ENCODE data around the gene HTT-AS. TPM values are rescaled to one million over a fixed set of nuclear protein-coding genes. Genes with fewer than 3 reads are reported as not detected.
A peak's percentile ranks its signal among the peaks of the same experiment; 100 is the strongest.
"Not testable (repeated sequence)": the region's sequence is repeated elsewhere in the genome, so short reads cannot be mapped to it uniquely, and the experiment has no call there.

Gene HTT-AS
- total RNA-seq, 5 donors from 2014 or later (not counting 1 experiment from before 2014, with no cell fraction given), result not detected

- Mint-ChIP-seq H3K4me3 (no peak overlapping the region), H3K27ac (no peak overlapping the region), H3K9me3 (no peaks in the 10 kb centered on the region), H3K36me3 (peaks cover 45% of the 10 kb centered on the region), H3K27me3 (no peaks in the 10 kb centered on the region), H3K4me1 (peaks cover 5 to 18% (median 6%) of the 10 kb centered on the region in 3 donors)
- peaks cover 9 to 34% of the 10 kb centered on the region in 2 donors for H3K36me3 ChIP-seq (ENCODE audit: control insufficient read depth in 2 of 2, extremely low read depth in 1 of 2, insufficient read depth in 1 of 2, low read length in 1 of 2)
- no peaks in the 10 kb centered on the region for H3K4me1 ChIP-seq (ENCODE audit: control insufficient read depth in 1 of 2, extremely low read depth in 1 of 2, insufficient read depth in 2 of 2, low read length in 2 of 2)
- ChIA-PET POLR2A (no interaction called here), CTCF (no interaction called here)
- DNase-seq (no peak), ATAC-seq (replicated peaks in 1 of 4) (no peak)
- no peaks in the 10 kb centered on the region for H3K9me3 ChIP-seq
- H3K27ac ChIP-seq (ENCODE audit: low read length), result no peak overlapping the region
- H3K27me3 ChIP-seq (replicated peaks in 1 of 2; ENCODE audit: control insufficient read depth in 2 of 2, extremely low read depth in 1 of 2, insufficient read depth in 2 of 2, low read length in 1 of 2), result no peaks in the 10 kb centered on the region
- no peak overlapping the region for H3K4me3 ChIP-seq (ENCODE audit: control insufficient read depth in 1 of 2, extremely low read depth in 1 of 2, low read length in 1 of 2)
- 95% methylated on average over 3 of the region's 3 CpGs for WGBS (ENCODE audit: insufficient coverage)
Observed at GRCh38 chr4:3096202-3096601, 21.9 kb upstream of the HTT-AS start.

- ATAC-seq (replicated peaks in 1 of 4); H3K27ac Mint-ChIP-seq; H3K27ac ChIP-seq (ENCODE audit: low read length); H3K27me3 Mint-ChIP-seq; CTCF ChIA-PET; H3K4me1 ChIP-seq (ENCODE audit: control insufficient read depth in 1 of 2, extremely low read depth in 1 of 2, insufficient read depth in 2 of 2, low read length in 2 of 2); H3K4me3 Mint-ChIP-seq; POLR2A ChIA-PET; H3K27me3 ChIP-seq (replicated peaks in 1 of 2; ENCODE audit: control insufficient read depth in 2 of 2, extremely low read depth in 1 of 2, insufficient read depth in 2 of 2, low read length in 1 of 2); H3K4me3 ChIP-seq (ENCODE audit: control insufficient read depth in 1 of 2, extremely low read depth in 1 of 2, low read length in 1 of 2); H3K9me3 Mint-ChIP-seq; H3K9me3 ChIP-seq; DNase-seq: not testable (repeated sequence)
- 95% methylated on average over 13 of the region's 28 CpGs for WGBS (ENCODE audit: insufficient coverage)
- peaks cover 0 to 26% of the 10 kb centered on the region in 2 donors for H3K36me3 ChIP-seq (ENCODE audit: control insufficient read depth in 2 of 2, extremely low read depth in 1 of 2, insufficient read depth in 1 of 2, low read length in 1 of 2)
- H3K4me1 Mint-ChIP-seq, result peaks cover 5 to 17% (median 9%) of the 10 kb centered on the region in 3 donors
- peaks cover 38% of the 10 kb centered on the region for H3K36me3 Mint-ChIP-seq
Observed at GRCh38 chr4:3094701-3095100, 20.4 kb upstream of the HTT-AS start.

GRCh38 chr4:3091464-3091863, 17.1 kb upstream of the HTT-AS start:
- peaks cover 5 to 12% (median 10%) of the 10 kb centered on the region in 3 donors for H3K4me1 Mint-ChIP-seq
- peaks cover 48% of the 10 kb centered on the region for H3K36me3 Mint-ChIP-seq
- Histone ChIP-seq H3K36me3 (ENCODE audit: control insufficient read depth in 2 of 2, extremely low read depth in 1 of 2, insufficient read depth in 1 of 2, low read length in 1 of 2) (peaks cover 0 to 35% of the 10 kb centered on the region in 2 donors), H3K4me3 (ENCODE audit: control insufficient read depth in 1 of 2, extremely low read depth in 1 of 2, low read length in 1 of 2) (no peak overlapping the region), H3K27ac (ENCODE audit: low read length) (no peak overlapping the region), H3K27me3 (replicated peaks in 1 of 2; ENCODE audit: control insufficient read depth in 2 of 2, extremely low read depth in 1 of 2, insufficient read depth in 2 of 2, low read length in 1 of 2) (no peaks in the 10 kb centered on the region), H3K4me1 (ENCODE audit: control insufficient read depth in 1 of 2, extremely low read depth in 1 of 2, insufficient read depth in 2 of 2, low read length in 2 of 2) (no peaks in the 10 kb centered on the region), H3K9me3 (no peaks in the 10 kb centered on the region)
- no peaks in the 10 kb centered on the region for H3K27me3 Mint-ChIP-seq
- POLR2A ChIA-PET, result no interaction called here
- peak overlapping the region in 1 of 2 donors; percentile 69 for H3K27ac Mint-ChIP-seq
- no peak for DNase-seq
- no peak for ATAC-seq (replicated peaks in 1 of 4)
- CTCF ChIA-PET, result no interaction called here
- no CpG with 5 or more reads among the region's 5 CpGs for WGBS (ENCODE audit: insufficient coverage)
- H3K9me3 Mint-ChIP-seq, result no peaks in the 10 kb centered on the region
- H3K4me3 Mint-ChIP-seq, result no peak overlapping the region

- H3K27ac ChIP-seq (ENCODE audit: low read length), result no peak overlapping the region
Observed at GRCh38 chr4:3087115-3087797, 12.9 kb upstream of the HTT-AS start.

GRCh38 chr4:3085948-3086670, 11.8 kb upstream of the HTT-AS start:
- DNase-seq (no peak), ATAC-seq (replicated peaks in 1 of 4) (no peak)
- ChIA-PET POLR2A (no interaction called here), CTCF (no interaction called here)
- H3K36me3 ChIP-seq (ENCODE audit: control insufficient read depth in 2 of 2, extremely low read depth in 1 of 2, insufficient read depth in 1 of 2, low read length in 1 of 2), result peaks cover 0 to 21% of the 10 kb centered on the region in 2 donors
- peaks cover 4 to 7% of the 10 kb centered on the region in 2 experiments for H3K4me1 ChIP-seq (ENCODE audit: control insufficient read depth in 1 of 2, extremely low read depth in 1 of 2, insufficient read depth in 2 of 2, low read length in 2 of 2)
- no peaks in the 10 kb centered on the region for H3K9me3 ChIP-seq
- Mint-ChIP-seq H3K27ac (no peak overlapping the region), H3K27me3 (no peaks in the 10 kb centered on the region), H3K4me1 (peaks cover 25 to 37% (median 30%) of the 10 kb centered on the region in 3 donors), H3K4me3 (no peak overlapping the region), H3K36me3 (peaks cover 27% of the 10 kb centered on the region), H3K9me3 (no peaks in the 10 kb centered on the region)
- no peak overlapping the region for H3K4me3 ChIP-seq (ENCODE audit: control insufficient read depth in 1 of 2, extremely low read depth in 1 of 2, low read length in 1 of 2)
- no peak overlapping the region for H3K27ac ChIP-seq (ENCODE audit: low read length)
- no peaks in the 10 kb centered on the region for H3K27me3 ChIP-seq (replicated peaks in 1 of 2; ENCODE audit: control insufficient read depth in 2 of 2, extremely low read depth in 1 of 2, insufficient read depth in 2 of 2, low read length in 1 of 2)
- 99% methylated on average over 8 of the region's 10 CpGs for WGBS (ENCODE audit: insufficient coverage)

More at GRCh38 chr4:3087115-3087797, 12.9 kb upstream of the HTT-AS start:
- CTCF ChIA-PET, result no interaction called here
- no CpG with 5 or more reads among the region's 4 CpGs for WGBS (ENCODE audit: insufficient coverage)
- ATAC-seq (replicated peaks in 1 of 4) (no peak), DNase-seq (no peak)
- Histone ChIP-seq H3K4me3 (ENCODE audit: control insufficient read depth in 1 of 2, extremely low read depth in 1 of 2, low read length in 1 of 2) (no peak overlapping the region), H3K4me1 (ENCODE audit: control insufficient read depth in 1 of 2, extremely low read depth in 1 of 2, insufficient read depth in 2 of 2, low read length in 2 of 2) (peaks cover 1 to 4% of the 10 kb centered on the region in 2 experiments), H3K36me3 (ENCODE audit: control insufficient read depth in 2 of 2, extremely low read depth in 1 of 2, insufficient read depth in 1 of 2, low read length in 1 of 2) (peaks cover 0 to 21% of the 10 kb centered on the region in 2 donors), H3K27me3 (replicated peaks in 1 of 2; ENCODE audit: control insufficient read depth in 2 of 2, extremely low read depth in 1 of 2, insufficient read depth in 2 of 2, low read length in 1 of 2) (no peaks in the 10 kb centered on the region), H3K9me3 (no peaks in the 10 kb centered on the region)
- H3K4me1 Mint-ChIP-seq, result peaks cover 22 to 34% (median 23%) of the 10 kb centered on the region in 3 donors
- no peaks in the 10 kb centered on the region for H3K9me3 Mint-ChIP-seq
- no peak overlapping the region for H3K4me3 Mint-ChIP-seq
- no peak overlapping the region for H3K27ac Mint-ChIP-seq
- peaks cover 27% of the 10 kb centered on the region for H3K36me3 Mint-ChIP-seq
- no peaks in the 10 kb centered on the region for H3K27me3 Mint-ChIP-seq
- POLR2A ChIA-PET, result no interaction called here

- ATAC-seq (replicated peaks in 1 of 4) (no peak), DNase-seq (no peak)
- ChIA-PET CTCF (no interaction called here), POLR2A (no interaction called here)
- no CpG with 5 or more reads among the region's 1 CpG for WGBS (ENCODE audit: insufficient coverage)
- Histone ChIP-seq H3K9me3 (no peaks in the 10 kb centered on the region), H3K4me1 (ENCODE audit: control insufficient read depth in 1 of 2, extremely low read depth in 1 of 2, insufficient read depth in 2 of 2, low read length in 2 of 2) (peaks cover 4 to 11% of the 10 kb centered on the region in 2 experiments), H3K27me3 (replicated peaks in 1 of 2; ENCODE audit: control insufficient read depth in 2 of 2, extremely low read depth in 1 of 2, insufficient read depth in 2 of 2, low read length in 1 of 2) (no peaks in the 10 kb centered on the region), H3K36me3 (ENCODE audit: control insufficient read depth in 2 of 2, extremely low read depth in 1 of 2, insufficient read depth in 1 of 2, low read length in 1 of 2) (peaks cover 0 to 15% of the 10 kb centered on the region in 2 donors), H3K27ac (ENCODE audit: low read length) (no peak overlapping the region), H3K4me3 (ENCODE audit: control insufficient read depth in 1 of 2, extremely low read depth in 1 of 2, low read length in 1 of 2) (no peak overlapping the region)
- Mint-ChIP-seq H3K27ac (no peak overlapping the region), H3K4me3 (no peak overlapping the region), H3K9me3 (no peaks in the 10 kb centered on the region), H3K36me3 (peaks cover 21% of the 10 kb centered on the region), H3K4me1 (peaks cover 43 to 51% (median 48%) of the 10 kb centered on the region in 3 donors), H3K27me3 (no peaks in the 10 kb centered on the region)
Observed at GRCh38 chr4:3083732-3084131, 9.4 kb upstream of the HTT-AS start.

Data from T-cell (primary cell).